Body of pancreas (tissue), 4 donors: Measurements from ENCODE around the gene ETS1. TPM values are rescaled to one million over a fixed set of nuclear protein-coding genes. Genes with fewer than 3 reads are reported as not detected.
A peak's percentile ranks its signal among the peaks of the same experiment; 100 is the strongest.

Experiments
- ATAC-seq: fragments of 150-250 bp; one replicate; pipeline ENCODE4 v1.9.1; 2016
- DNase-seq, 4 donors: peaks; one replicate each; pipeline ENCODE4 v3.0.0-alpha.2; 2019
- H3K27ac ChIP-seq, 4 donors: fragments of 200-600 bp; sonication (generic); 1 replicate in 3 of 4; 2 replicates in 1 of 4; pipeline versions ENCODE4 v1.5.1 to v1.6.1; 2016 to 2019; ENCODE audit warnings: mild to moderate bottlenecking in 1 of 4, mixed read lengths in 1 of 4, moderate library complexity in 1 of 4
- H3K27me3 ChIP-seq, 2 donors: fragments of 200-600 bp; sonication (generic); one replicate each; pipeline ENCODE4 v1.6.0; 2016; ENCODE audit warnings: mild to moderate bottlenecking in 1 of 2
- H3K36me3 ChIP-seq, 2 donors: fragments of 200-600 bp; sonication (generic); replicated peaks in 1 of 2; 2 replicates each; pipeline ENCODE4 v1.5.1; 2016; ENCODE audit warnings: low read depth in 2 of 2; ENCODE audit not compliant: insufficient read depth in 1 of 2
- H3K4me1 ChIP-seq: fragments of 200-600 bp; sonication (generic); one replicate; pipeline ENCODE4 v1.6.0; 2016
- H3K4me3 ChIP-seq, 2 donors: fragments of 200-600 bp; sonication (generic); 1 replicate in 1 of 2; 2 replicates in 1 of 2; pipeline ENCODE4 v1.5.1; 2016 to 2019
- H3K9me3 ChIP-seq, 3 donors: fragments of 200-600 bp; sonication (generic); 1 replicate in 2 of 3; 2 replicates in 1 of 3; pipeline ENCODE4 v1.5.1; 2016
- CTCF ChIP-seq, 7 experiments: fragments of 450-650 bp in 4 of 7; fragments of 200-600 bp in 3 of 7; sonication (generic) in 3 of 7; IDR thresholded peaks; one replicate each; pipeline ENCODE4 v1.5.1; 2016 to 2019; ENCODE audit warnings: antibody characterized with exemption in 7 of 7
- POLR2A ChIP-seq, 3 donors: fragments of 450-650 bp; IDR thresholded peaks; one replicate each; pipeline ENCODE4 v1.6.1; 2016; ENCODE audit warnings: antibody characterized with exemption in 3 of 3, mild to moderate bottlenecking in 2 of 3
- WGBS, 2 donors: methylation state at CpG; one replicate each; pipeline ENCODE4 v1.1.5; 2017; 5-methylcytosine and 5-hydroxymethylcytosine counted together
- intact Hi-C: fragments of 100-400 bp; cut with DNase I; formaldehyde crosslinking; loops from one replicate; pipeline ENCODE4 v1.15.1; 2023
- total RNA-seq, 2 donors: library from RNA; depleted of rRNA; stranded (reverse); fragments of >200 nt; gene quantifications; one replicate each; pipeline ENCODE4 v1.1.0, GENCODE V29; 2016

The ETS1 gene
- total RNA-seq, 2 donors from 2014 or later, result 20.0 to 22.7 TPM

- peak in 3 of 4 donors; percentile 34 to 49 (median 45) for DNase-seq
- Histone ChIP-seq H3K36me3 (no peaks in the 10 kb centered on the region), H3K4me3 (no peak overlapping the region), H3K27ac (no peak overlapping the region), H3K27me3 (no peaks in the 10 kb centered on the region), H3K4me1 (peaks cover 10% of the 10 kb centered on the region), H3K9me3 (no peaks in the 10 kb centered on the region)
- WGBS, 2 donors, result 40 to 56% methylated on average over 18 of the region's 18 CpGs
- TF ChIP-seq CTCF (IDR thresholded peaks at IDR 0.05) (no peak), POLR2A (IDR thresholded peaks at IDR 0.05) (no peak)
- intact Hi-C loops, result loop anchor here (5.0 to 10.0 kb wide), 2 partner anchors 332 to 590 kb away; no protein-coding TSS in a partner anchor
- peak; percentile 75 for ATAC-seq
These were observed 37.2 kb upstream of the ETS1 start for GRCh38 chr11:128624269-128625175.

GRCh38 chr11:128623091-128623490 is 35.7 kb upstream of the ETS1 start:
- Histone ChIP-seq H3K4me3 (no peak overlapping the region), H3K27me3 (no peaks in the 10 kb centered on the region), H3K36me3 (no peaks in the 10 kb centered on the region), H3K9me3 (no peaks in the 10 kb centered on the region), H3K4me1 (peaks cover 10% of the 10 kb centered on the region), H3K27ac (no peak overlapping the region)
- intact Hi-C loops, result loop anchor here (10.0 kb wide), 1 partner anchor 588 kb away; no protein-coding TSS in a partner anchor
- DNase-seq (no peak), ATAC-seq (no peak)
- 78 to 82% methylated on average over 5 of the region's 5 CpGs for WGBS, 2 donors
- no peak for TF ChIP-seq CTCF (IDR thresholded peaks at IDR 0.05)
- TF ChIP-seq POLR2A (IDR thresholded peaks at IDR 0.05), result no peak

- no peaks in the 10 kb centered on the region for H3K27me3 ChIP-seq
- no peak for ATAC-seq
- H3K4me1 ChIP-seq, result peaks cover 10% of the 10 kb centered on the region
- no peaks in the 10 kb centered on the region for H3K9me3 ChIP-seq
- H3K36me3 ChIP-seq, result no peaks in the 10 kb centered on the region
- WGBS, 2 donors, result 76 to 84% methylated on average over 17 of the region's 17 CpGs
- intact Hi-C loops, result loop anchor here (10.0 kb wide), 1 partner anchor 587 kb away; no protein-coding TSS in a partner anchor
- H3K27ac ChIP-seq, result no peak overlapping the region
- TF ChIP-seq POLR2A (IDR thresholded peaks at IDR 0.05), result no peak
- no peak for TF ChIP-seq CTCF (IDR thresholded peaks at IDR 0.05)
- peak in 1 of 4 donors; percentile 19 for DNase-seq
- H3K4me3 ChIP-seq, result no peak overlapping the region
These were observed 34.5 kb upstream of the ETS1 start for GRCh38 chr11:128621601-128622501.

- ATAC-seq (no peak), DNase-seq (no peak)
- intact Hi-C loops, result loop anchor here (10.0 kb wide), 1 partner anchor 586 kb away; no protein-coding TSS in a partner anchor
- Histone ChIP-seq H3K9me3 (no peaks in the 10 kb centered on the region), H3K36me3 (no peaks in the 10 kb centered on the region), H3K27ac (no peak overlapping the region), H3K4me3 (no peak overlapping the region), H3K27me3 (no peaks in the 10 kb centered on the region), H3K4me1 (peaks cover 10% of the 10 kb centered on the region)
- 68 to 71% methylated on average over 9 of the region's 9 CpGs for WGBS, 2 donors
- TF ChIP-seq POLR2A (IDR thresholded peaks at IDR 0.05) (no peak), CTCF (IDR thresholded peaks at IDR 0.05) (no peak)
These were observed 33.1 kb upstream of the ETS1 start for GRCh38 chr11:128620309-128621100.
